ENCODE measurements around the gene PAPSS2.
"Not testable (repeated sequence)": the region's sequence is repeated elsewhere in the genome, so short reads cannot be mapped to it uniquely, and the experiment has no call there.

PAPSS2 gene

DNA sequence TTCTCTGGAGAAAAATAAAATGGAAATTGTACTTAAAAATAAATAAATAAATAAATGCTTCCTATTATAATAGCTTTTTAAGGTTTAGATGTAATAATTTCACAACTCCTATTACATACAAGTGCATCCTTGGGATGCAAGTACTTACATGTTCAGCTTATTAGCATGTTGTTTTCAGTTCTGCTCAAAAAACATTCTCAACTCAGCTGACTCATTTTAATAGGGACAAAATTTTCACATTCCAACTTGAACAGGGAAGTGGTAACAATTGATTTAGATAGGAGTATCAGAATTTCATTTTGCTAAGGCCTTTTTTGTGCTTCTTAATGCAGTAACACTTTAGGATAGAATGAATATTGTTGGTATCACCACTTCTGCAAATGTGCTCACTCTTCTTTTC lies 16.7 kb upstream of the PAPSS2 start:
- DNase-seq (ENCODE audit: low spot score) = no peak

GRCh38 chr10:87643920-87644319 lies 15.8 kb upstream of the PAPSS2 start:
- DNase-seq (ENCODE audit: low spot score) = no peak

DNA sequence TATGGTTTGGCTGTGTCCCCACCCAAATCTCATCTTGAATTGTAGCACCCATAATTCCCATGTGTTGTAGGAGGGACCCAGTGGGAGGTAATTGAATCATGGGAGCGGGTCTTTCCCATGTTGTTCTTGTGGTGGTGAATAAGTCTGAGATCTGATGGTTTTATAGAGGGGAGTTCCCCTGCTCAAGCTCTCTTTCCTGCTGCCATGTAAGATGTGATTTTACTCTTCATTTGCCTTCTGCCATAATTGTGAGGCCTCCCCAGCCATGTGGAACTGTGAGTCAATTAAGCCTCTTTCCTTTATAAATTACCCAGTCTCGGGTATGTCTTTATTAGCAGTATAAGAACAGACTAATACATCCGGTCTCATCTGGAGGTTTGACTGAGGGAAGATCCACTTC lies 15.2 kb upstream of the PAPSS2 start:
- DNase-seq (ENCODE audit: low spot score) = not testable (repeated sequence)

GRCh38 chr10:87646192-87646909 lies 13.3 kb upstream of the PAPSS2 start:
- no peak for DNase-seq (ENCODE audit: low spot score)

- DNase-seq (ENCODE audit: low spot score) = no peak
Measured at GRCh38 chr10:87646935-87647334, 12.7 kb upstream of the PAPSS2 start.

GRCh38 chr10:87650838-87651589 lies 8.7 kb upstream of the PAPSS2 start:
- no peak for DNase-seq (ENCODE audit: low spot score)

GRCh38 chr10:87651801-87652200 lies 7.9 kb upstream of the PAPSS2 start:
- DNase-seq (ENCODE audit: low spot score) = no peak

DNA sequence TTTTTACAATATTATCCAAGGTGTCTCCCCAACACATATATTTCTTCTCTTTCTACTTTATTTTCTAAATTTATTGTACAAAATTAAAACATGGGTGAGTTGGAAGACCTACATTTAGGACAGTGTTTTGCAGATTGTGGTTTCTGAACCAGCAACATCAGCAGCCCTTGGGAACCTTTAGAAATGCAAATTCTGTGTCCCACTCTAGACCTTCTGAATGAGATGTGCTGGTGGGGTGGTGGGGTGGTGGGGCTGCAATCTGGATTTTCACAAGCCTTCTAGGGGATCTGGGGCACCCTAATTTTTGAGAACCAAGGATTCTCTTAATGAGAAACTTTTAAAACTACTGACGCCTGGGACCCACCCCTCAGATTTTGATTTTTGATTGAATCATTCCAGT lies 7.4 kb upstream of the PAPSS2 start:
- no peak for DNase-seq (ENCODE audit: low spot score)

DNA sequence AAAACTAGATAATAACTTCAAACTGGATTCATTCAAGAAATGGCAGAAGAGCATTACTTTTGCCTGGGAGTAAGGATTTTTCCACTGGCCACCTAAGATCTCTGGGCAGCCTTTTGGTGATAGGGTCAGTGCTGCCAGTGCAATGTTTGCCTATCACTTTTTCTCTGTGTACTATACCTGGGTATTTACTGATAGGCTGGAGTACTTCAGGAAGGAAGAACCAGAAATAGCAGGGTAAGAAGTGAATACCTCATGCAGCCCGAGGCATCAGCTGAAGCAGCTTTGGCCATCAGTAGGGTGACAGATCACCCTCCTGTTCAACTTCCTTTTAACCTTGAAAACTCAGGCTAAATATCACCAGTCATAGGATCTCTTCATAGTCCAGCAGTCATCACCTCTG lies 5.5 kb upstream of the PAPSS2 start:
- DNase-seq (ENCODE audit: low spot score) = no peak

DNA sequence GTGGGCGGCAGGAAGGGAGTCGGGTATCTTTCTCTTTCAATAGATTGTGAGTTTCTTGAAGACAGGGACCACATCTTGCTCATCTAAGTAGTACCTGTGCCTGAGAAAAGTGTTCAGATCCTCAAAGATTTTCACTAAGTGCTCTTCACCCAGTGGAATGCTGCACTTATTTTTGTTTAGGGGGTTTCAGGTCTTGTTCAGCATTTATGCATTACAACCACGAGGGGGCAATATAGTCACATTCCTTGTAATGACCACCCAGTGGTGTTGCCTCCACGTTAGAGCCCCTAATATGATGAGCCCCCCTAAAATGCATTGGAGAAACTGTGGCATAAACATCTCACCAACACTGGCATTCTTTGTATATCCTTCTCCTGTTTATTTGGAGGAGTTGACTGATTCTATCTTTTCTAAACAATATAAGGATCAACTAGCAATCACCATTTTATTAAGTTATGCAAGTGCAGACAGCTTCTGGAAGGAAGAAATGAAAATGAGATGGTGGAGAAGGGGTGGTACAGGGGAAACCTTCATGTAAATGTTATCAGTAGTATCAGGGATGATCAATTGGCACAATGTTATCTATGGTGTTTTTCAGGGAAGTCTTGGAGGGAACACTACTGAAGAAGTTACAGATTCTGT lies 3.1 kb upstream of the PAPSS2 start:
- no peak for DNase-seq (ENCODE audit: low spot score)

DNA sequence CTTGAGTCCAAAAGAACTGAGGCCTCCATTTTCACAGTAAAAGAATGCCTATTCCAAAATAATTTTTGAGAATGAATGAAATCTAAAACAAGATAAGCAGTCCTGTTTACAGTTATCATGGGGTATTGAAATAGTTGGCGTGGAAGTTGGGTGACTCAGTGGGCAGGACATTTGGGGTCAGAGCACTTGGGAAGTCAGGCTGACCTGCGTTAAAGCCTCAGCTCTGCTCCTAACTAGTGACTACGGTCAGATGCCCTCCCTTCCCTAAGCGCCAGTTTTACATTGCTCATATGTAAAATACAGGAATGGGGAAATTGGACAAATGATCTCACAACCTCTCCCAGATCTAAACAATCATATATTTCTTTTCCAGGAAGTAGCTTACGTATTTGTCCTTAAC lies 2.3 kb upstream of the PAPSS2 start:
- DNase-seq (ENCODE audit: low spot score) = no peak

GRCh38 chr10:87658321-87658795 lies 1.3 kb upstream of the PAPSS2 start:
- DNase-seq (ENCODE audit: low spot score) = no peak

GRCh38 chr10:87658858-87659555 lies 671 bp upstream of the PAPSS2 start:
- no peak for DNase-seq (ENCODE audit: low spot score)

DNA sequence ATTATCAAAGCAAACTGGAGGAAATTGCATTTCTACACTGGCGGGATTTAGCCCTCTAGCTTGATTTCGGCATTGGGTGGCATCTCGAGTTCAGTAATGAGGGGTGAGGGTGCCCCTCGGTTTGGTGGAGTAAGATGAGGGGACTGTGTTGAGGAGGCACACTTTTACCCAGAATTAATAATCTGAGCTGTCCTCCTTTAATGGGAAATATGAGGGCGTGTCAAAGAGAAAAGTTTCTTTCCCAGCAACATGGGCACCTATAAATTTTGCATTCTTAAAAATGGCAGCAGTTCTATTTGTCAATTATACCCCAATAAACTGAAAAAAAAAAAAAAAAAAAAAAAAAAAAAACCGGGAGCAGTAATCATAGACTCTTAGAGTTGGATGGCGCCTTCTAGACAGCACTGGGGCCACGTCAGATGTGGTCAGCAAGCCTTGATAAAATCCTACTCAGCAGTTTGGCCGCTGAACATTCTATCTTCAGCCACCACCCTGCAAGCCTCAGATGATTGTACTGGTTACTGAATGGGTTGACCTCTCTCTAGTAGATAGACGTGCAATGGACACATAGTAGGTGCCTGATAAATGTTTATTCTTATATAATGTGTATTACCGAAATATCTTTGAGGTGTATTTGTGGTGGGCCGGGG lies 931 bp downstream of the PAPSS2 start:
- no peak for DNase-seq (ENCODE audit: low spot score)

DNA sequence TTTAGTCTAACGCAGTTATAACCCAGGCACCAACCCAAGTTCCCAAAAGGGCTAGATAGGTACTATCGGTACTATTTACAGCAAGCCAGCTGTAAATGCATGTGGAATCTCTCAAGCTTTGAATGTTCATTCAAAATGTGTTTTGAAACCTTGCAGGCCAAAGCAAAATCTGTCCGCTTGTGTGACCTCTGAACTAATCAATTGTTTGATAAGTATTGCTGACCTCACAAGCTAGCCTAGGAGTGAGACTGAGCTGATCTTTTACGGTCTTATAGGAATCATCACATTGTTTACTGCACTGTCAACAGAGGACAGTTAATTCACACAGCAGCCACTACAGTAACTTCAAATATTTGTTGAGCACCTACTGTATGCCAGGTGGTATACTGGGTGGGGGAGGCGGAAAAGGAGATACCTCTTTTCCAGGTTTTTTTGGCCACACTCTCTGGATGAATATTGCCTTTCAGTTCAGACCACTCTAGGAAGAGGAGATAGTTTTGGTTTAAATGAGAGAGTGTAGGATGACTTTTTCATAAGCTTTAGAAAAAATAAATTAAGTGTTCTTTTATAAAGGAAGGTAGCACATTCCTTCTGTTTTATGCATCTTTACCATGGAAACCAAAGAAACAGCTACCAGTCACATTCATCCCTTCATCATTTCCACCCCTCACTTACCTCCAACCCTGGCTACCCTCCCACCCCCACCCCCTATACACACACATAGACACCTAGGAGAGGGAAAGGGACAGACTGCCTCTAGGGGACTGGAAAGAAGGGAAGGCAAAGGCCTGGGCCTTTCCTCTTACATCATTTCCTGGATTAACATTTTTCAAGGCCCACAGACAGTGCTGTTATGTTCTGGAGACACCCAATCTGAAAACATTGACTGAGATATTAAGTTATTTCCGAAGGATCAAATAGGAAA lies 2.4 kb downstream of the PAPSS2 start:
- no peak for DNase-seq (ENCODE audit: low spot score)

GRCh38 chr10:87664276-87664701 lies 4.6 kb downstream of the PAPSS2 start:
- DNase-seq (ENCODE audit: low spot score) = no peak

GRCh38 chr10:87667493-87667892 lies 7.8 kb downstream of the PAPSS2 start:
- no peak for DNase-seq (ENCODE audit: low spot score)

DNA sequence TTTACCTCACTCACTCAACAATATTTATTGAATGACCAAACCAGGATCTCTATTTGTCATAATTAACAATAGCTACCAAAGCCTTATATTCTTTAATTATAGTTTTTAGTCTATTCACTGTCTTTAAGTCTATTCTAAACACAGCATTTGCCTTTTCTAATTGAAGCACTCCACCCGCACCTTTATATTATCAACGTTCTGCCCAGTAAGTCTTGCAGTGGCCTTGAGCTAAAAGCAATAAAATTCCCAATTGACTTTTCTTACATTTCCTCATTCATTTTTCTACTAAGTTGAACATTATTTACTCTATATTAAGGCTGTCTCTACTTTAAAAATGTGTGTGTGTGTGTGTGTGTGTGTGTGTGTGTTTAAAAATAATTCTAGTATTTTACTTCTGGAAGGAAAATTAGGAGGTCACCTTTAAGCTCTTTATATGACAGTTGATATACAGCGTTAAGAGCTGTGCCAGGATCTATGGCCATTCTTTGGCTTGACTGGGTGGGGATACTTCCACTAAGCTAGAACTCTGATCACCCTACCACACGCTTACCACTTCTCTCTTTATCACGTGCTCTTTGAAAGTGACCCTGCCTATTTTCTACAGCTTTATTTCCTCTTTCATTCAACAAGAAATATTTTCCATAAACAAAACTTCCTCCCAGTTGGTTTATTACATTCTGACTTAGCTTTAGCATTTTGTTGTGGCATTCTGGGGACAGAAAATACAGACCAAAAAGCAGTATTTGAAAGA lies 8.8 kb downstream of the PAPSS2 start:
- DNase-seq (ENCODE audit: low spot score) = no peak

GRCh38 chr10:87669752-87670151 lies 10.1 kb downstream of the PAPSS2 start:
- no peak for DNase-seq (ENCODE audit: low spot score)

GRCh38 chr10:87670586-87670985 lies 10.9 kb downstream of the PAPSS2 start:
- DNase-seq (ENCODE audit: low spot score) = no peak
